ENCODE results near the gene NCAM1.

GRCh38 chr11:113249786-113250185 is 288.6 kb downstream of the NCAM1 start:
- TF ChIP-seq CTCF (conservative IDR thresholded peaks at IDR 0.05; ENCODE audit: low read depth, low read length) = no peak
- no peak for TF ChIP-seq EZH2 (IDR thresholded peaks at IDR 0.05; ENCODE audit: low read length, unreplicated experiment)
- TF ChIP-seq EZH2phosphoT487 (IDR thresholded peaks at IDR 0.05; ENCODE audit: borderline replicate concordance, low read length) = no peak

Measured in PC-3 (cell line).